WTC11 (cell line): ENCODE results near the gene WDR18. TPM values are rescaled to one million over a fixed set of nuclear protein-coding genes. Genes with fewer than 3 reads are reported as not detected.

Experiments used
- ATAC-seq: fragments of 200-7000 bp; cut with Tn5 transposase; 2 replicates; pipeline ENCODE4 v1.10.0; 2021; ENCODE audit warnings: mild to moderate bottlenecking, moderate library complexity
- CTCF ChIA-PET: fragments of 300-600 bp; sonication (Branson Sonifier 250); formaldehyde crosslinking; loops from one replicate; lab custom pipeline; 2021; ENCODE audit warnings: antibody characterized with exemption; lab: Charles Lee
- POLR2A ChIA-PET: fragments of 350-600 bp; sonication (Branson Sonifier 250); formaldehyde crosslinking; loops from one replicate; lab custom pipeline; 2021; ENCODE audit warnings: antibody characterized with exemption; lab: Charles Lee
- DNase-seq: peaks from one replicate; pipeline ENCODE4 v3.0.0; 2021; ENCODE audit warnings: low spot score
- H3K27ac Mint-ChIP-seq: 2 replicates; pipeline ENCODE4 v1.8.0; 2021; ENCODE audit warnings: mixed read lengths
- H3K27me3 Mint-ChIP-seq: 2 replicates; pipeline ENCODE4 v1.8.0; 2021; ENCODE audit warnings: low read depth, mild to moderate bottlenecking, moderate library complexity, mixed read lengths
- H3K36me3 Mint-ChIP-seq: 2 replicates; pipeline ENCODE4 v1.8.0; 2021; ENCODE audit warnings: mixed read lengths
- H3K4me1 Mint-ChIP-seq: 2 replicates; pipeline ENCODE4 v1.8.0; 2022; ENCODE audit warnings: mixed read lengths
- H3K4me3 Mint-ChIP-seq: 2 replicates; pipeline ENCODE4 v1.8.0; 2021; ENCODE audit warnings: mild to moderate bottlenecking, moderate library complexity, mixed read lengths
- H3K9me3 Mint-ChIP-seq: 2 replicates; pipeline ENCODE4 v1.8.0; 2021; ENCODE audit warnings: mixed read lengths
- CREM ChIP-seq: sonication (generic); formaldehyde crosslinking; IDR thresholded peaks from 2 replicates; pipeline ENCODE4 v1.8.1; 2022; ENCODE audit warnings: mild to moderate bottlenecking, missing genetic modification reagents, moderate library complexity
- ETV6 ChIP-seq: sonication (generic); formaldehyde crosslinking; IDR thresholded peaks from 2 replicates; pipeline ENCODE4 v1.8.1; 2022; ENCODE audit warnings: mild to moderate bottlenecking, missing genetic modification reagents
- FOXK1 ChIP-seq: sonication (generic); formaldehyde crosslinking; IDR thresholded peaks from 2 replicates; pipeline ENCODE4 v1.8.0; 2022; ENCODE audit warnings: mild to moderate bottlenecking, moderate library complexity, missing genetic modification reagents
- GABPB1 ChIP-seq: sonication (generic); formaldehyde crosslinking; IDR thresholded peaks from 2 replicates; pipeline ENCODE4 v1.8.1; 2023; ENCODE audit warnings: mild to moderate bottlenecking, missing genetic modification reagents
- HMGA2 ChIP-seq: fragments of 250-450 bp; sonication (Bioruptor Pico); IDR thresholded peaks from 2 replicates; pipeline ENCODE4 v1.4.0; 2021; ENCODE audit warnings: mild to moderate bottlenecking, moderate library complexity
- KAT7 ChIP-seq: sonication (generic); formaldehyde crosslinking; IDR thresholded peaks from 2 replicates; pipeline ENCODE4 v1.8.1; 2023; ENCODE audit warnings: missing genetic modification reagents, mild to moderate bottlenecking, borderline replicate concordance
- NFATC4 ChIP-seq: fragments of 250-450 bp; sonication (Bioruptor Pico); IDR thresholded peaks from 2 replicates; pipeline ENCODE4 v1.9.0; 2021; ENCODE audit warnings: mild to moderate bottlenecking
- NFE2L1 ChIP-seq: sonication (generic); formaldehyde crosslinking; IDR thresholded peaks from 2 replicates; pipeline ENCODE4 v1.8.1; 2023; ENCODE audit warnings: missing genetic modification reagents
- NR1H2 ChIP-seq: sonication (generic); formaldehyde crosslinking; IDR thresholded peaks from 2 replicates; pipeline ENCODE4 v1.9.0; 2021; ENCODE audit warnings: mild to moderate bottlenecking, moderate library complexity, missing genetic modification reagents
- RELA ChIP-seq: sonication (generic); formaldehyde crosslinking; IDR thresholded peaks from 2 replicates; pipeline ENCODE4 v1.8.1; 2022; ENCODE audit warnings: missing genetic modification reagents, mild to moderate bottlenecking, borderline replicate concordance
- ZNF138 ChIP-seq: sonication (generic); formaldehyde crosslinking; conservative IDR thresholded peaks from 2 replicates; pipeline ENCODE4 v1.8.1; 2022; ENCODE audit warnings: mild to moderate bottlenecking, moderate library complexity, missing genetic modification reagents
- ZNF423 ChIP-seq: fragments of 250-450 bp; sonication (Bioruptor Pico); IDR thresholded peaks from 2 replicates; pipeline ENCODE4 v2.1.2; 2022; ENCODE audit warnings: mild to moderate bottlenecking, moderate library complexity
- total RNA-seq: library from RNA; stranded (reverse); gene quantifications from 3 replicates; pipeline ENCODE4 v1.2.3, GENCODE V29; 2021
- TF ChIP-seq, protein P1 (sequence below): sonication (generic); formaldehyde crosslinking; IDR thresholded peaks from 2 replicates; pipeline ENCODE4 v1.8.0; 2023; ENCODE audit warnings: missing genetic modification reagents, mild to moderate bottlenecking, borderline replicate concordance
- TF ChIP-seq, protein P2 (sequence below): fragments of 250-450 bp; sonication (Bioruptor Pico); IDR thresholded peaks from 2 replicates; pipeline ENCODE4 v2.1.2; 2022; ENCODE audit warnings: mild to moderate bottlenecking, moderate library complexity
- TF ChIP-seq, protein P3 (sequence below): fragments of 200-600 bp; IDR thresholded peaks from 2 replicates; pipeline ENCODE4 v1.8.0; 2022; ENCODE audit warnings: antibody characterized with exemption
- TF ChIP-seq, protein P4 (sequence below): sonication (generic); formaldehyde crosslinking; IDR thresholded peaks from 2 replicates; pipeline ENCODE4 v1.8.1; 2022; ENCODE audit warnings: mild to moderate bottlenecking, moderate library complexity, missing genetic modification reagents

WDR18 gene
- total RNA-seq, 1 experiment from 2014 or later = 140 TPM

DNA sequence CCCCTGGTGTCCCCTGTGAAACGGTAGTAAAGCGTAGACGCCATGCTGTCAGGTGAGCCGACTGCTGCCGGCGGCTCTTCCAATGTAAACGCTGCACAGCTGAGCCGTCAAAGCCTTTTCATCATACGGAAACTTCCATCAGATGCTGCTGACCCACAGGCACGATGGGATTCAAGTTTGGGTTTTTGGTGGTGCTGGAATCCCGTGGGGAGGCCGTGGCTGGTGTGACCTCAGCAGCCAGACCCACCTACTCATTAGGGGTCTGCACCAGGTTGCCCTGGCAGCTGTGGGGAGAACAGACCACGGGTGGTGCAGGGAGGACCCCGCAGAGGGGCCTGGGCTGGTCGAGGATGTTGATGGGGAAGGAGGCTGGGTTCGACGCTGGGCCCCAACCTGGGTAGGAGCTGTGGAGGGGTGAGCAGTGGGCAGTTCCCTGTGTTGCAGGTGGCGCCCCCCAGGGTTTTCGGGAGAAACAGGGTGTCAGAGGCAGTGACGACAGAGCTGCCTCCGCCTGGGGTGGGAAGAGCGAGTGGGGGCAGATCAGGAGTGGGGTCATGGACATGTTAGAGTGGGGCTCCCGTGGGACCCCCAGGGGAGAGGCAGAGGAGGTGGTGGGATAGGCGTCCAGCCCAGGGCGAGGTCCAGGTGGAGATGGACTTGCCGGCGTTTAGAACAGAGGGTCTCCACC lies 22.7 kb downstream of the WDR18 start:
- ChIA-PET POLR2A (no interaction called here), CTCF (no interaction called here)
- Mint-ChIP-seq H3K9me3 (no peaks in the 10 kb centered on the region), H3K27me3 (peaks cover 6% of the 10 kb centered on the region; the same call in 1 of the 2 replicates), H3K4me3 (no peak overlapping the region), H3K36me3 (0 out of 2 replicates have a peak, but pooled peaks cover 7% of the 10 kb centered on the region), H3K4me1 (no peaks in the 10 kb centered on the region), H3K27ac (no peak overlapping the region; the same call in 1 of the 2 replicates)
- TF ChIP-seq ZNF138 (no peak), FOXK1 (CRISPR knock-in tag) (no peak), HMGA2 (no peak), GABPB1 (CRISPR knock-in tag) (no peak), NR1H2 (CRISPR knock-in tag) (no peak)
- no peak for ATAC-seq
- no peak for DNase-seq

DNA sequence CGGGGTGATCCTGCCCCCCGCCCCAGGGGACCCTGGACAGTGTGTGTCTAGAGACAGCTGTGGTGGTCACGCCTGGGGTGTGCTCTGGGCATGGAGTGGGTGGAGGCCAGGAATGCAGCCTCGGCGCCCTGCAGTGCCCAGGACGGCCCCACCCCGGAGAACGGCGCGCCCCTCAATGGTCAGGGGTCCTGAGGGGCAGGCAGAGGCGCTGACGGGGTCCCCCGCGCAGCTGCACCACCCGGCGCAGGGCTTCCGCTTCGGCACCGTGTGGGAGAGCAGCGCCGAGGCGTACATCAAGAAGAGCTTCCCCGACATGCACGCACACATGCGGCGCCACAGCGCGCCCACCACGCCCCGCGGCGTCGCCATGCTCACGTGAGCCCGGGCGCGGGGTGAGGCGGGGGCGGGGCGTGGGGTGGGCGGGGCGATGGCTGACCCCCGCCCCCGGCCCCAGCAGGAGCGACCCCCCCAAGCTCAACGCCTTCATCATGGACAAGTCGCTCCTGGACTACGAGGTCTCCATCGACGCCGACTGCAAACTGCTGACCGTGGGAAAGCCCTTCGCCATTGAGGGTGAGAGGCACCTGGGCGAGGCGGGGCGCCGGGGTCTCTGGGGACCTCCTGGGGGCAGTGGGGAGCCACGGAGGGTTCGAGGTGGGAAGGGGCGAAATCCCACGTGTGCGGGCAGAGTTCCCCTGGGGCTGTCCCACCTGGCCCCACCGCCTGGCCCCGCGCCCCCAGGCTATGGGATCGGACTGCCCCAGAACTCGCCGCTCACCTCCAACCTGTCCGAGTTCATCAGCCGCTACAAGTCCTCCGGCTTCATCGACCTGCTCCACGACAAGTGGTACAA lies 23.5 kb downstream of the WDR18 start:
- Mint-ChIP-seq H3K4me1 (no peaks in the 10 kb centered on the region), H3K9me3 (no peaks in the 10 kb centered on the region), H3K4me3 (no peak overlapping the region), H3K27ac (no peak overlapping the region), H3K27me3 (peaks cover 4% of the 10 kb centered on the region; the same call in 1 of the 2 replicates), H3K36me3 (0 out of 2 replicates have a peak, but pooled peaks cover 7% of the 10 kb centered on the region)
- CTCF ChIA-PET = no interaction called here
- POLR2A ChIA-PET = no interaction called here
- no peak for ATAC-seq
- DNase-seq = no peak
- TF ChIP-seq, protein P1, sequence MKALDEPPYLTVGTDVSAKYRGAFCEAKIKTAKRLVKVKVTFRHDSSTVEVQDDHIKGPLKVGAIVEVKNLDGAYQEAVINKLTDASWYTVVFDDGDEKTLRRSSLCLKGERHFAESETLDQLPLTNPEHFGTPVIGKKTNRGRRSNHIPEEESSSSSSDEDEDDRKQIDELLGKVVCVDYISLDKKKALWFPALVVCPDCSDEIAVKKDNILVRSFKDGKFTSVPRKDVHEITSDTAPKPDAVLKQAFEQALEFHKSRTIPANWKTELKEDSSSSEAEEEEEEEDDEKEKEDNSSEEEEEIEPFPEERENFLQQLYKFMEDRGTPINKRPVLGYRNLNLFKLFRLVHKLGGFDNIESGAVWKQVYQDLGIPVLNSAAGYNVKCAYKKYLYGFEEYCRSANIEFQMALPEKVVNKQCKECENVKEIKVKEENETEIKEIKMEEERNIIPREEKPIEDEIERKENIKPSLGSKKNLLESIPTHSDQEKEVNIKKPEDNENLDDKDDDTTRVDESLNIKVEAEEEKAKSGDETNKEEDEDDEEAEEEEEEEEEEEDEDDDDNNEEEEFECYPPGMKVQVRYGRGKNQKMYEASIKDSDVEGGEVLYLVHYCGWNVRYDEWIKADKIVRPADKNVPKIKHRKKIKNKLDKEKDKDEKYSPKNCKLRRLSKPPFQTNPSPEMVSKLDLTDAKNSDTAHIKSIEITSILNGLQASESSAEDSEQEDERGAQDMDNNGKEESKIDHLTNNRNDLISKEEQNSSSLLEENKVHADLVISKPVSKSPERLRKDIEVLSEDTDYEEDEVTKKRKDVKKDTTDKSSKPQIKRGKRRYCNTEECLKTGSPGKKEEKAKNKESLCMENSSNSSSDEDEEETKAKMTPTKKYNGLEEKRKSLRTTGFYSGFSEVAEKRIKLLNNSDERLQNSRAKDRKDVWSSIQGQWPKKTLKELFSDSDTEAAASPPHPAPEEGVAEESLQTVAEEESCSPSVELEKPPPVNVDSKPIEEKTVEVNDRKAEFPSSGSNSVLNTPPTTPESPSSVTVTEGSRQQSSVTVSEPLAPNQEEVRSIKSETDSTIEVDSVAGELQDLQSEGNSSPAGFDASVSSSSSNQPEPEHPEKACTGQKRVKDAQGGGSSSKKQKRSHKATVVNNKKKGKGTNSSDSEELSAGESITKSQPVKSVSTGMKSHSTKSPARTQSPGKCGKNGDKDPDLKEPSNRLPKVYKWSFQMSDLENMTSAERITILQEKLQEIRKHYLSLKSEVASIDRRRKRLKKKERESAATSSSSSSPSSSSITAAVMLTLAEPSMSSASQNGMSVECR (CRISPR knock-in tag) = no peak
- 0 out of 2 replicates have a peak, but pooled peaks have one; percentile 29 for TF ChIP-seq RELA (CRISPR knock-in tag)
- no peak for TF ChIP-seq ZNF423 (CRISPR knock-in tag)

DNA sequence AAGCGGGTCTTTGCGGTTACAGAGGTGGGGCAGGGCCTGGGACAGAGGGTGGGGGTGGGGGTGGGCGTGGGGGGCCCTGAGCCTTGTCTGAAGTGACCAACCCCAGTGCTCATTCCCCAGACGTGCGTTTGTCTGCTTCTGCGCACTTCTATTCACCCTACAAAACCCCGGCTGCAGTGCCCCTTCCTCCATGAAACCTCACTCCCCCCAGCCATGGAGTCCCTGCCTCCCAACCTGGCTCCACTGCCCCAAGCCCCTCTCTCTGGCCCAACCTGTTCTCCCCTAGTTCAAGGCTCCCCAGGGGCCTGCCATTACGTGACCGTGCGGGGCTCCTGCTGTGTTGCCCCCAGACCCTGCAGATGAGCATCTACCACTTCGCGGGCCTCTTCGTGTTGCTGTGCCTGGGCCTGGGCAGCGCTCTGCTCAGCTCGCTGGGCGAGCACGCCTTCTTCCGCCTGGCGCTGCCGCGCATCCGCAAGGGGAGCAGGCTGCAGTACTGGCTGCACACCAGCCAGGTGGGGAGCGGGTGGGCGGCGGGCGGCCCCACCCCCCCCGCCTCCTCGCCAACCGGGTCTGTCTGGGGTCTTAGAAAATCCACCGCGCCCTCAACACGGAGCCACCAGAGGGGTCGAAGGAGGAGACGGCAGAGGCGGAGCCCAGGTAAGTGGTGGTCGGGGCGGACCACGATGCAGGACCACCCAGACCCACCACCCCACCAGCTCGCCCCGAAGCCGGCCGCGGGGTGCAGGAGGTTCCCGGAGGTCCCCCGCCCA lies 24.3 kb downstream of the WDR18 start:
- CTCF ChIA-PET = no interaction called here

More for the DNA sequence above, 24.3 kb downstream of the WDR18 start:
- peaks cover 3% of the 10 kb centered on the region; the same call in 1 of the 2 replicates for H3K27me3 Mint-ChIP-seq
- H3K36me3 Mint-ChIP-seq = 0 out of 2 replicates have a peak, but pooled peaks cover 7% of the 10 kb centered on the region
- TF ChIP-seq NFE2L1 (no peak), CREM (no peak), ETV6 (CRISPR knock-in tag) (no peak), NFATC4 (CRISPR knock-in tag) (no peak), KAT7 (CRISPR knock-in tag) (no peak)
- TF ChIP-seq, protein P2, sequence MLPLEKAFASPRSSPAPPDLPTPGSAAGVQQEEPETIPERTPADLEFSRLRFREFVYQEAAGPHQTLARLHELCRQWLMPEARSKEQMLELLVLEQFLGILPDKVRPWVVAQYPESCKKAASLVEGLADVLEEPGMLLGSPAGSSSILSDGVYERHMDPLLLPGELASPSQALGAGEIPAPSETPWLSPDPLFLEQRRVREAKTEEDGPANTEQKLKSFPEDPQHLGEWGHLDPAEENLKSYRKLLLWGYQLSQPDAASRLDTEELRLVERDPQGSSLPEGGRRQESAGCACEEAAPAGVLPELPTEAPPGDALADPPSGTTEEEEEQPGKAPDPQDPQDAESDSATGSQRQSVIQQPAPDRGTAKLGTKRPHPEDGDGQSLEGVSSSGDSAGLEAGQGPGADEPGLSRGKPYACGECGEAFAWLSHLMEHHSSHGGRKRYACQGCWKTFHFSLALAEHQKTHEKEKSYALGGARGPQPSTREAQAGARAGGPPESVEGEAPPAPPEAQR (CRISPR knock-in tag) = no peak
- TF ChIP-seq, protein P3, sequence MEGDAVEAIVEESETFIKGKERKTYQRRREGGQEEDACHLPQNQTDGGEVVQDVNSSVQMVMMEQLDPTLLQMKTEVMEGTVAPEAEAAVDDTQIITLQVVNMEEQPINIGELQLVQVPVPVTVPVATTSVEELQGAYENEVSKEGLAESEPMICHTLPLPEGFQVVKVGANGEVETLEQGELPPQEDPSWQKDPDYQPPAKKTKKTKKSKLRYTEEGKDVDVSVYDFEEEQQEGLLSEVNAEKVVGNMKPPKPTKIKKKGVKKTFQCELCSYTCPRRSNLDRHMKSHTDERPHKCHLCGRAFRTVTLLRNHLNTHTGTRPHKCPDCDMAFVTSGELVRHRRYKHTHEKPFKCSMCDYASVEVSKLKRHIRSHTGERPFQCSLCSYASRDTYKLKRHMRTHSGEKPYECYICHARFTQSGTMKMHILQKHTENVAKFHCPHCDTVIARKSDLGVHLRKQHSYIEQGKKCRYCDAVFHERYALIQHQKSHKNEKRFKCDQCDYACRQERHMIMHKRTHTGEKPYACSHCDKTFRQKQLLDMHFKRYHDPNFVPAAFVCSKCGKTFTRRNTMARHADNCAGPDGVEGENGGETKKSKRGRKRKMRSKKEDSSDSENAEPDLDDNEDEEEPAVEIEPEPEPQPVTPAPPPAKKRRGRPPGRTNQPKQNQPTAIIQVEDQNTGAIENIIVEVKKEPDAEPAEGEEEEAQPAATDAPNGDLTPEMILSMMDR = no peak
- TF ChIP-seq, protein P4, sequence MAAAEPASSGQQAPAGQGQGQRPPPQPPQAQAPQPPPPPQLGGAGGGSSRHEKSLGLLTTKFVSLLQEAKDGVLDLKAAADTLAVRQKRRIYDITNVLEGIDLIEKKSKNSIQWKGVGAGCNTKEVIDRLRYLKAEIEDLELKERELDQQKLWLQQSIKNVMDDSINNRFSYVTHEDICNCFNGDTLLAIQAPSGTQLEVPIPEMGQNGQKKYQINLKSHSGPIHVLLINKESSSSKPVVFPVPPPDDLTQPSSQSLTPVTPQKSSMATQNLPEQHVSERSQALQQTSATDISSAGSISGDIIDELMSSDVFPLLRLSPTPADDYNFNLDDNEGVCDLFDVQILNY (CRISPR knock-in tag) = no peak
- TF ChIP-seq, all 79 proteins: peak for 0
- H3K4me3 Mint-ChIP-seq = no peak overlapping the region
- POLR2A ChIA-PET = interaction anchor here (0.5 kb wide), 1 partner anchor 71 kb away, joined by 6 read pairs; no protein-coding TSS in a partner anchor
- no peak overlapping the region for H3K27ac Mint-ChIP-seq
- no peaks in the 10 kb centered on the region for H3K4me1 Mint-ChIP-seq
- no peak for ATAC-seq
- no peaks in the 10 kb centered on the region for H3K9me3 Mint-ChIP-seq
- no peak for DNase-seq
